Stimulated activated CD4-positive, alpha-beta T cell treated with anti-CD3 and anti-CD28 coated beads, Interleukin-15, amount 100 ng/mL, for 24 hours (primary cell): ENCODE data around the gene MYO1A.

Experiments
- DNase-seq: peaks from one replicate; pipeline ENCODE4 v3.0.0-alpha.2; 2020

Gene MYO1A

DNA sequence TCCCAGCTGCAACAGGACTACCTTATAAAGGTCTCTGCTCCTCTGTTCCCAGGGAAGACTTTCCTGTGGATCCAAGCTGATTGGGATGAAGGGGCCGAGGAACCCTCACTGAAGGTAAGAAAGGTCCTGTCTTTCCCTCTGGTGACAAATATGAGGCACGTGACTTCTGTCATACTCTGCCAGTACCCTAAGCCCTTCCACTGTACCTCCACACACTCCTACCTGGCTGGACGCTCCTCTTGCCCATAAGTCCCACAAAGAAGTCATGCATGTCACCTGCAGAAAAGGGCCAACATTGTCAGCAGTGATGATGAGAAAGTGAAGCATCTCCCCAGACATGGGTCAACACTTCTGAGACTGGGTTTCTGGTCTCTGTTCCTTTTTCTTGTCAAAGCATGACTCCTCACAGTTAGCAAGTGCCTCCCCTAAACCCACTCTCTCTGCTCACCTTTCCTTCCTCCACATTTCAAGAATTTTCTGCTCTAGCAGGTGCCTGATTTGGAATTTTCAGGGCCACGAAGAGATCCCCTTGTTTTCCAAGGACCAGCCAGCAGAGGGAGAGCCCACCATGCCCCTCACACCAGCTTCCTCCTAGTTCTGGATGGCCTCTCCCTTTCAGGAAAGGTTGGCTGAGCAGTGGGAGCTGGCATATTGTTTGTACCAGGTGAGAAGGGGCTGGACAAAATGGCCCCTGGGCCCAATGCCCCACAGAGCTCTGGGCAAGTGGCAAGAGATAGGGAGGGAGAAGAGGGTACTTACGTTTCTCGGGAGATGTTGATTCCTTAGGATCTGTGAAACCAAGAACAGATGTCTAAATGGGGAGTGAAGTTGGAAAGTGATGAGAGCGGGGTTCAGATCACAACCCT lies 37.1 kb downstream of the MYO1A start:
- no peak for DNase-seq

DNA sequence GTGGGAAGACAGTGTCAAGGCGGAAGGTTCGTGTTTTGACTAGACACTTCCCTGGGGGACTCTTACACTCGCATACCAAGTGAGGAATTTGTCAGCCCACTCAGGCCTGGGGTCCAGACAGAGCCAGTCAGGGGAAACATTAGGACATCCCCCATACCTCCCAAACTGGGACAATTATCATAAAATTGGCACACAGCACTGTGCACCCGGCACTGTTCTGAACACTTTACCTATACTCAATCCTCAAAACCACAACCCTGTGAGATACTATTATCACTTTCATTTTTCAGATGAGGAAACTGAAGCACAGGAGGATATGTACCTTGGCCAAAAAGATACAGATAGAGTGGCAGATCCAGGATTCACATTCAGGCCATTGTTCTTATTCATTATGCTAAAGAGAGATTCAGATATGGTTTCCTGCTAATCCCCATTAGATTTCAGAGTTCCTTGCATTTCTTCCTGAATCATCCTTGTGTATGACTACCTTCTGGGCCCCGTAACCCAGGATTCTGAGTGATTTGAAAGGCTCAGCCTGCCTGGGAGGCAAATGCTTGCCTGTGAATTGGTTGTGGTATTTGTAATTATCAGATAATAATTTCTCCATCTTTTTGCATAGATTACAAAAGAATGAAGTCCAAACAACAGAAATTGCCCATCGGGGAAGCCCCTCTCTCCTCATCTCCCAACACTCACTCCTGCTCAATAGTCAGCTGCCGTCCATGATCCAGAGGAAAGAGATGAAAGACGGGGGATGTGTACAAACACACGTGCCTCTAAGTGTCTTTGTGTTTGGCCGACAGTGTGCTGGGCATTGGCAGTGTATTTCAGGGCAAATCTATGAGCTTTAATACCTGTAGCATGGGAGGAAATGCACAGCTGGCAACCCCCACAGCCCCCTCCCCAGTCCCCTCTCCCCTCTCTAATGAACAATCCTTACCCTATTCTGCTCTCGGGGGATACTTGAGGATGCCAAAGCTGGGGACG lies 38.2 kb downstream of the MYO1A start:
- peak; percentile 43 for DNase-seq

DNA sequence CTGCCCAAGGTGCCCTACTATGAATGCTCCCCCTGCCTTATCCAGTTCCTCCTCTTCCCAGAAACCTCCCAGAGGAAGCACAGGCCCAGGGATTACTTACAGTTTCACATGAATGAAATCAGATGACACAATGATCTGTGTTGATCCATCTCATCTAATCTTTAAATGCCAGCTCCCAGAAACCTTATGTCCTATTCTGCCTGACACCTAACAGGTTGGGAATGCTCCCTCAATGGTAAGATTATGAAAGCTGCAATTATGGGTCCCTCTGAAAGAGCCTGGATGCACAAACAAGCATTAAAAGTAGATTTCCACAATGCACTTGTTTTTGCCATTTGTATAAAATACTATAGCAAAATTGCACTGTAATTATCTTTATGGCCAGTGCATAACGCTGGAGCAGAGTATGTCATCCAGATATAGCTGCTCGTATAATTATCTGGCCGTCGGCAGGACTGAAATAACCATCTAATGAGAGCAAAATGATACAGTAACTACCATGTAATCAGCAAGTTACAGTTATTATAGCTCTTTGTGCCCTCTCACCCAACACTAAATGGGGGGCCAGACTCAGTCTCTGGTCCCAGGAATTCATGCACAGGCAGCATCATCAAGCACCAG lies 39.2 kb downstream of the MYO1A start:
- DNase-seq = no peak

DNA sequence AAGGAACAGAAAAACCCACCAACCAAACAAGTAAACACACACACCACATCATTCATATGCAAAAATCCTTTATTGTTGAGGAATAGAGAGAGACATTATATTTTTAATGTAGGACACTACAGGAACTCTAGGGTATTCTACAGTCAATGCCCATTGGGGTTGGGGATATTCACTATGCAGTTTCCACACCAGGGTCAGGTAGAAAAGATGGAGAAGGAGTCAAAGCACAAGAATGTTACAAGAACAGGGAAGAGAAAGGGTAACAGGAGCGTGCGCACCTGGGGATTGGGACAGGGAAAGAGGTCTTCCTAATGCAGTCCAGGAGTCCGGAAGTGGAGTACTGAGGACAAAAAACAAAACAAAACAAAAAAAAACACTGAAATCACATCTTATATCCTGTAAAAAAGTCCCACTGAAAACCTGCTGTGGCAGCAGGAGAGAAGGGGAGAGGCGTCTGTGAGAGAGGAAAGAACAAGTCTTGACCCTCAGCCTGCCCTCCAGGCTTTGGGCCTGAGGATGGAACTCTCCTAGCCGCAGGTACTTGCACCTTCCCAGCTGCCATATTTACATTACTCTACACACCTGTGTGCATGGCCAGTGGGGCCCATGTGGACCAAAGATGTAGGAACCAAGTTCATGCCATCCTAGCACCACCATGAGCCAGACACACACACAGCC lies 39.8 kb downstream of the MYO1A start:
- no peak for DNase-seq

DNA sequence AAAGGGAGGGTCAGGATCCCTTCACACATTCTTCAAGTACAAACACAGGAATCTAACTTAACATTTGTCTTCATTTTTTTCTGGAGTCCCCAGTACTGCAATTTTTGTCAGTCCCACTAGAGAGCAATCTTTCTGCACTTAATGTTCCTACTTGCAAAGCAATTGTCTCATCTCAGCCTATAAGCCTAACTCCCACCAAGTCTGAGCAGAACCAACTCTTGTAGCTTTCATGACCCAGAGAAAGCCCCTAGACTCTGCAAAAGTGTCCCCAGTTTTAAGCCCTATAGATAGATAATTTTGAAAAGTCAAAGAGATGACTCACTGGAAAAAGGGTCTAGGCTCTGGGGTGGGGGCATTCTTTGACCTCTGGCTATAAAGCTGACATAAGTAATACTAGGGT lies 41.8 kb downstream of the MYO1A start:
- DNase-seq = no peak

DNA sequence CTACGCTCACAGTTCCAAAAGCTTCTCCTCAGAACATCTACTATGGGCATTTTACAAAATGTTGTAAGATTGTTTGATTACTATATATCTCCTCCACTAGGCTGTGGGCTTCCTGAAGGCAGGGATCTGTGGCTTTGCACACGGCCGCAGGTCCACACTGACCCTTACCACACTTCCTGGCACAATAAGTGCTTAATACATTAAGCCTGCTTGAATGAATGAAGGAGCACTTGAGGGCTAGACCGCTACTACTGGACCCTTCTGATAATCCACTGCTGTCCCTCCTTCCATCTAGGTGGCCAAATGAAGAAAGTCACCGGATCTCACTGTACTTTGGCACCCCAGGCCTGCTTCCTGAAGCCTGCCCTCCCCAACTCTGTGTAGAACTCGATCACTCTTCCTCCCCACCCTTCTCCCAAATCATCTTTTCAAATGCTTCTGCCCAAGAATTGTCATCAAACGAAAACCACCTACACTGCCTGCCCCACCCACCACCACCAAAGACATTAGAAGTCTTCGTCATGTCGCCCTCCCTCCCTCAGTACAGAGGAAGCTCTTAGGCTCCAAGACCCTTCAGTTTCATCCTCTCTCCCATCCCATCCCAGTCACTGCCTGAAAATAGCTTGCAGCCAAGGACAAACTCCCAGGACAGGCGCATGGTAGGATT lies 43.0 kb downstream of the MYO1A start:
- peak; percentile 54 for DNase-seq

DNA sequence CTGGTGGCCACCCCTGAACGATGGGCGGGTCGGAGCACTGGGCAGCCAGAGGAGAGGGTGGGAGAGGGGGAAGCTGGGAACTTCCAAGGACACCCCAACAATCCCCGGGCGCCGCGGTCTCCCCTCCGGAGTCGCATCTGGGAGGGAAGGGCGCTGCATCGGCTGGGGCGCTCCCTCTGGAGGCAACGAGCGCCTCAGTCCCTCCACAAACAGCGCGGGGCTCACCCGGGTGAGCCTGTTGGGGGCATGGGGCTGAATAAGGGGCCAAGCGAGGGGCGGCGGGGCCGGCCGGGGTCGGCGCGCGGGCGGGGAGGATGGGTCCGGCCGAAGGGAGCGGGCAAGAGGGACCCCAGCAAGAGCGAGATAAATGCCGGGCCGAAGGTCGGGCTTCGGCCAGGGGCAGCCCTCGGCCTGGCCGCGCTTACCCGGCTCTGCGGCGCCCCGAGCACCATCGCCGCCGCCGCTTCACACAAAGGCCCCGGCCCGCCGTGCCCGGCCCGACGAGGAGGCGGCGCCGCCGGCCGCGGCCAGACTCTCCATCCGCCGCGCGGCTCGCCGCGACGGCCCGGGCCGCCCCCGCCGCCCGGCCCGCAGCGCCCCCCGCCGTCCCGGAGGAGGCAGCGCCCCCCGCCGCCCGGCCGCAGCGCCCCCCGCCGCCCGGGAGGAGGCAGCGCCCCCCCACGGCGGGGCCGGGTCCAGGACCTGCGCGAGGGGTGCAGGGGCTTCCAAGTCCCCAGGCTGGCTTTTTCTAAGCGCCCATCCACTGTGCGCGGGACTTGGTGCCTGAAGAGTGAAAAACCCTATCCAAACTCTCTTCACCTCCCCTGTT lies 43.7 kb downstream of the MYO1A start, which contains the start of gene ZBTB39:
Gene ZBTB39, minus strand, starts transcription at position 567 of the 829 bp plus-strand sequence. CDS start 1,629 bp downstream, outside the sequence.
- DNase-seq = peak; percentile 72

DNA sequence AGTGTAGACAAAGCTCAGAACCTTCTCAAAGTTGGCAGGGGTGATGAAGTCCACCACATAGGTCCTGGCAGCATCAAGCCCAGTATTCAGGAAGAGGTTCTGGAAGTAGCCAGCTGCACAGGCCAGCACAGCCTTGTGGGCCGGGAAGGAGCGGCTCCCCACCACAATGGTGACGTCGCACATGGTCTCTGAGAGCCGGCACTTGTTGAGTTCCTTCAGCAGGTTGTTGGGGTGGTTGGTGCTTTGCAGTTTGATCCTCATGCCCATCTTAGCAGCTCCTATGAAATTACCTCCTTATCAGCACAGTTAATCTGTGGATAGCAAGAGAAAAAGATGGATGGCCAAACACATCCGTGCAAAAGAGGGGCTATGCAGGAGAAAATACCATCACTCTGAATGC lies 45.3 kb downstream of the MYO1A start:
- DNase-seq = no peak

DNA sequence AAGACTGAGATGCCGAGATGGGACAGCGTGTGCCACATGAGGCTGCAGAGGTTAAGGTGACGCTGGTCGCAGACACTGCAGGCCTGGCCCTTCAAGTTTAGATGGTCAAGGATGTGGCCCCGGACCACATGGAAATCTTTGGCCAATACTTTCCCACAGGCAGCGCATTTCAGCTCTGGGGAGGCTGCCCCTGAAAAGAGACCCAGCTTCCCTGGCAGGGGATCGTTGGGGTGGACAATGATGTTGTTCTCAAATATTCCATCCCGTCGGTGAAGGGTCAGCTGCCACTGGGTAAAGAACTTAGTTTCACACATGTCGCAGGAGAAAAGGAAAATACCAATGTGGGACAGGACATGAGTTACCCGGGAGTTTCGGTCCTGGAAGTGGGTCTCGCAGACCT lies 46.5 kb downstream of the MYO1A start:
- no peak for DNase-seq

DNA sequence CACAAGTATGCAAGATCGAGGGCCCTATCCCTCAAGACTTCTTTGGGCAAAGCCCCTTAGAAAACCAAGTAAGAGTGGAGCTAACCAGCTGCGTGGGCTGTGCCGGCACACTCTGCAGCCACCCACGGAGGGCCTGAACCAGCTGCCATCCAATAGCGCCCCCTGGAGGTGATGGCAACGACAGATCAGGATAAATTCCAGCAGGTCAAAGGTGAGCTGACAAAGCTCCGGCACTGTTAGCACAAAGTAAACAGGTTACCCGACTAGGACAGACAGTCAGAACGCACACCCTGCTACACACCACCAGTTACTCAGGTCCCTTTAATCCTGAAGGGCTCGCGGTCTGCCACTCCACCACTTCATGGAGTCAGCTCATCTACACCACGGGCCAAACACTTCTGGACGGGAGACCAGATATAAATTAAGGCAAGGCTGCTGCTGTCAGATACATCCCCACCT lies 48.5 kb downstream of the MYO1A start:
- peak; percentile 85 for DNase-seq

DNA sequence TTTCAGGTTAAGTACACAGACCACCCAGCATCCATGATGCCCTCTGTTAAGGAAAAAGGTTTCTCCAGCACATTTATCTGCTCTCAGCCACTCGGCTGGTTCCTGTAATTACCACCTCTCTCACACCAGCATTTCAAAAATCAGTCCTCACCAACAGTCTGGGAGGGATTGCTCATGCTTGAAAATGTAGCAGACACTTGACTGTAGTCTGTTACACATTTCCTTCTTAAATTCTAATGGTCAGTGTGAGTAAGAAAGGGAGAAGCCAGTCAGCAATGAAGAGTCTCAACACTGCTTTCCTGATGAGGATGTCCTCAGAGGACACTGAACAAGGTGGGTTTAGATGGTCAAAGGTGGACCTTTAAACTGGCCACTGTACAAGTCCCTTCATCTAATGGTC lies 49.5 kb downstream of the MYO1A start:
- no peak for DNase-seq

DNA sequence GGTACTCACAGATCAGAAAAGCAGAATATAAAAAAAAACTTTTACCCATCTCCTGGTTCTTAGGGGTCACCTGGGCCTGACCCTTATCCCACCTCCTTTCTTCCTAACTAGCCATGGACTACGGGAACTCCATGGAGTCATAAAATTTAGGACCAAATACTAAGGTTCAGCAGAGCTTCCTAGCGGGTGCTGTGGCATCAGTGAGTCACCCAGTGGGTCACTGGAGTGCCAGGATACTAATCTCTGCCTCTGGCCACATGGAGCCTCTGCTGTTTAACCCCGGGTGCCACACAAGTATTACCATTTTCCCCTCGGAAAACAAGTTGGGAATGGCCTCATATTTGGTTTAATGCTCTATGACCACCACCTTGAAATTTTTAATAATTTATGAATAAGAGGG lies 50.5 kb downstream of the MYO1A start:
- no peak for DNase-seq

DNA sequence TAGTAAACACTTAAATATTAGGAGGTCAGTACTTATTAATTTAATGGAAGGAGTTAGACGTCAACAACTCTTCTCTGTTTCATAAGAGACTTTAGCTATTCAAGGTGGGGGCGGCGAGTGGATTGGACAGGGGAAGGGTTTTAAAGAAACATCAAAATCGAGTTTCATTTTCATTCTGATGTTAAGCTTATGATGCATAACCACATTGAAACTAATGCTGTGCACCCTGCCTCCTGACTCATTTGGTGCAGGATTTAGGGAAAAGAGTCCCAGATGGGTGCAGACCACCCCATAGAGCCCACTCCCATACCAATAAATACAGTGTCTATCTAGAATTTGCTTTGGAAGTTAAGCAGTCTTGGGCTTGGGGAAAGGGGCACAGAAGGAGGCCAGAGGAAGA lies 50.9 kb downstream of the MYO1A start:
- peak; percentile 76 for DNase-seq

DNA sequence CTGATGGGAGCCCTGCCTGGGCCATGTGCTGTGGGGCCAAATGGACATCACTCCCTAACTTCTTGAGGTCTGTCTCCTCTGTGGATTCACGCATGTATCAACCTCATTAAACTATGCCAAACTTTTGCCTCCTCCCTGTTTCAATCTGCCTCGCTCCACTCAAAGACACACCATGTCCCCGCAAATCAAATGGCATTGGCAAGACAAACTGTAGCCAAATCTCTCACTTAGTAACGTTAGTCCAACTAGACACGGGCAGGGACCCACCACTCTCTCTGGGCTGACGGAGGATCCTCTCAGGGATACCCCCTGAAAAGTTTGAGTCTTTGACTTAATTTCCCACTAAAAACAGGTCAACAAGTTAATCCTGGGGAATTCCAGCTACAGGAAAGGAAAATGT lies 51.6 kb downstream of the MYO1A start:
- DNase-seq = no peak

DNA sequence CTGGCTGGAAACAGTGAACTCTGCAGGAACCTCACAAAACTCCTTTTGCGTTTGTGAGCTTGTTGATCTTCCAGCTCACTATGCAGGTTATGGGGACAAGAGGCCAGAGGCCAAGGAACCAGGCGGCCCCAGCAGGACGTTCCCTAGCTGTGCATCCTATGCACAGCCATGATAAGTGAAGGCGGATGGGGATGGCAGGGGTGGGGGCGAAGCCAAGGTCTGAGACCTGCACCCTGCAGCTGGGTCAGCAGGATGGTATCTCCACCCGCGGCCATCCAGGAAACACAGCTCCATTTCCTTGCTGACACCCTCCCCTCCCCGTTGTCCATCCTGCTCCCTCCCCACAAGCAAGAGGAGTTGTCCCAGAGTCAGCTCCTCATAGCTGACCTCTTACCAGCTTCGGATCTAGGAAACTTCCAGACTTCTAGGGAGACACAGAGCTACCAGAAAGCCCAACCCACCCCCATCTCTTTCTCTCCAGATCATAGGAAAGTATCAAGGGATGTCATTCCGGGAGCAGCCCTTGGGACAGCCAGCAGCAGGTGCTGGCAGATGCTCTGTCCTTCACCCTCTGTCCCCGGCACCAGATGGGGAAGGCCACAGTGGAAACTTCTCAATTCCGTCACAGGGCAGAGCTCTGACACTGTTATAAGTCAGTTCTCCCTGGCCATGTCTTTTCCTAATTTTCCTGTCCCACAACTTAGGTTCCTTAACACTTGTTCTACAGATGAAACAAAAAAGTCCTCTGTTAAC lies 53.0 kb downstream of the MYO1A start:
- no peak for DNase-seq

DNA sequence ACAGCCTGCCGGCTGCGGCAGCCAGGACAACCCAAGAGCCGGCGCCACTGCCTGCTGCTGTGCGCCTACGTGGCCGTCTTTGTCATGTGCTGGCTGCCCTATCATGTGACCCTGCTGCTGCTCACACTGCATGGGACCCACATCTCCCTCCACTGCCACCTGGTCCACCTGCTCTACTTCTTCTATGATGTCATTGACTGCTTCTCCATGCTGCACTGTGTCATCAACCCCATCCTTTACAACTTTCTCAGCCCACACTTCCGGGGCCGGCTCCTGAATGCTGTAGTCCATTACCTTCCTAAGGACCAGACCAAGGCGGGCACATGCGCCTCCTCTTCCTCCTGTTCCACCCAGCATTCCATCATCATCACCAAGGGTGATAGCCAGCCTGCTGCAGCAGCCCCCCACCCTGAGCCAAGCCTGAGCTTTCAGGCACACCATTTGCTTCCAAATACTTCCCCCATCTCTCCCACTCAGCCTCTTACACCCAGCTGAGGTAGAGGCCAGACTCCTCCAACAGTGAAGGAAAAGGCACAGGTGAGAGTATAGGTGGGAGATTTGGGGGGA lies 53.9 kb downstream of the MYO1A start:
- DNase-seq = no peak

DNA sequence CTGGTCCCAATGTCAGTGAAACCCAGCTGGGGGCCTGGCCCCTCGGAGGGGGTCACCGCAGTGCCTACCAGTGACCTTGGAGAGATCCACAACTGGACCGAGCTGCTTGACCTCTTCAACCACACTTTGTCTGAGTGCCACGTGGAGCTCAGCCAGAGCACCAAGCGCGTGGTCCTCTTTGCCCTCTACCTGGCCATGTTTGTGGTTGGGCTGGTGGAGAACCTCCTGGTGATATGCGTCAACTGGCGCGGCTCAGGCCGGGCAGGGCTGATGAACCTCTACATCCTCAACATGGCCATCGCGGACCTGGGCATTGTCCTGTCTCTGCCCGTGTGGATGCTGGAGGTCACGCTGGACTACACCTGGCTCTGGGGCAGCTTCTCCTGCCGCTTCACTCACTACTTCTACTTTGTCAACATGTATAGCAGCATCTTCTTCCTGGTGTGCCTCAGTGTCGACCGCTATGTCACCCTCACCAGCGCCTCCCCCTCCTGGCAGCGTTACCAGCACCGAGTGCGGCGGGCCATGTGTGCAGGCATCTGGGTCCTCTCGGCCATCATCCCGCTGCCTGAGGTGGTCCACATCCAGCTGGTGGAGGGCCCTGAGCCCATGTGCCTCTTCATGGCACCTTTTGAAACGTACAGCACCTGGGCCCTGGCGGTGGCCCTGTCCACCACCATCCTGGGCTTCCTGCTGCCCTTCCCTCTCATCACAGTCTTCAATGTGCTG lies 54.6 kb downstream of the MYO1A start:
- no peak for DNase-seq

DNA sequence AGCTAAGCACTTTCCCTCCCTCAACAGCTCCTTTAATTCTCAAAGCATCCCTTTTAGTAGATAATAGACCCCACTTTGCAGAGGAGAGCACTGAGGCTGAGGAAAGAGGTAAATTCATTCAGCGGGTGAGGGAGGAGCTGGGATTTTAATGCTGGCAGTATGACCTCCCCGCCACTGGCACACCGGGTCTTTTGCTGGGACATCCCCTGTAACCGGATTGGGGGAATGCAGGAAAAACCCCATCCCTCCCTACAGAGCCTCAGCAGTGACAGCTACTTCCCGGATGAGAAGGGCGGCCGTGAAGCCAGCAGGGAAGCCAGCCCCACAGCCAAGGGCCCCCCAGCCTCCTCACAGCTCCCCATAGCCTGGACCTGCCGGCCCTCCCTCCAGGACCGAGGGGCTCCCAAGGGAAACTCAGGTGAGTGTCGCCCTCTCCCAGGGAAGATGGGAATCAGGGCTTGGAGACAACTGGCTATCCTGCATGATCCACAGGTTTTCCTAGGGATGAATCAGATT lies 55.6 kb downstream of the MYO1A start:
- no peak for DNase-seq

DNA sequence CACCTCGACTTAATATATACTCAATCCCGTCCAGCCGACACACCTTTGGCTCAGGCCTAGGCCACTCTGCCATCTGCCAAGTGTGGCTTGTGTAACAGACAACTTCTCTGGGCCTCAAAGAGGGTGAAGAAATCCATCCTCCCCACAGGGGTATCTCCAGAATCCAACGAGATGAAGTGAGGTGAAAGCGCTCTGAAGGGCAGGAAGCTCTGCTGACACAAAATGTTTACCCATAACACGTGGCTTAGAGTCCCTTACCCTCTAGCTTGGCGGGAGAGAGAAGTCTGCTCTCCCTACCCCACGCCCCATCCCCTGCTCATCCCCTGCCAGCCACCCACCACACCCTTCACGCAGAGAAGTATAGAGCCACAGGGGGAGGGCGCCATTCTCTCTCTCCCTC lies 56.6 kb downstream of the MYO1A start:
- no peak for DNase-seq
